ENCODE data around the gene WNT3.

DNA sequence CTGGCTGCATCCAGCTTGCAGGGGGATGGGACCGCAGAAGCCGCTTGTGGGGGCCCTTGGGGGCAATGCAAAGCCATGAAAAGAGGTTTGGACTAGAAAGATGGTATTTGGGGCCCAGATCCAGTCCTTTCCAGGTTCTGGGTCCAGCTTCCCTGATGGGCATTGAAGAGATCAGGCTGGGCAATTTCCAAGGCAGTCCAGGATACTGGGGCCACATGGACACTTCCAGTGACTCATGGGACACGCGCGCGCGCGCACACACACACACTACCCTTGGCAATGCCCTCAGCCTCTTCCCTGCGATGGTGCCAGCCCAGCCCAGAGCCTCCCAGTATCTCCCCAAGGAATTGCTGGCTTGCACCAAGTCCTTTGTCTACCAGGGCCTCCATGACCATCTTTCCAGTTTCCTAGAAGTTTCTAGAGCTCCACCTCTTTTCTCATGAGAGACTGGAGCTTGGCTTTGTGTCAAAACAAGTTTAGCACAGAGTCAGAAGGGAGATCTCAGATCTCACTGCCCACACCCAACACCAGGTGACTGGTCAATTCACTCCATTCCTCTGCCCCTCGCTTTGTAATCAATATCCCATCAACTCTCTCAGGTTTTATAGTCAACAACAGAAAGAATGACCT lies 44.3 kb downstream of the WNT3 start:
- TF ChIP-seq EZH2 (IDR thresholded peaks at IDR 0.05; ENCODE audit: borderline replicate concordance, insufficient read depth, low read depth, low read length, poor library complexity, severe bottlenecking) = no peak
- no peak for TF ChIP-seq CTCF (IDR thresholded peaks at IDR 0.05)
